ENCODE results near the gene MXD3. TPM values are rescaled to one million over a fixed set of nuclear protein-coding genes. Genes with fewer than 3 reads are reported as not detected.

MXD3 gene
- total and polyA plus RNA-seq, 2 donors (not counting 1 experiment from before 2014, with no cell fraction given), result 1.8 to 6.6 TPM

DNA sequence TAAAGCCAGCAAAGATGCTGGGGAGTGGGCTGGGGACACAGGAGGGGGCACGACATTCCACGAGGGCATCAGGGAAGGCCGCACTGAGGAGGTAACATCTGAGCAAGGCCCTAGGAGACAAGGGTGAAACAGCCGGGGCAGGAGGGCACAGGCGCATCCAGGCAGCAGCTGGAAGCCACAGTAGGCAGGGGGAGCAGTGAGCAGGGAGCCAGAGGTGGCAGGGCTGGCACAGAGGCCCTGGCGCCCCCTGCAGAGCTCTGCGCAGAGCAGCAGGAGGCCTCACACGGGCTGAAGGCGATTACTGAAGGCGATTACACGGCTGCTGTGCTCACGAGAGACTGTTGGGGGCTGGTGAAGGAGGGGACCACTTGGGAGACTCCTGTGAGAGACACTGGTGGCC lies 24.4 kb upstream of the MXD3 start:
- H3K4me3 ChIP-seq (replicated peaks in 1 of 4; ENCODE audit: control extremely low read depth in 1 of 4, insufficient read depth in 1 of 4, low read depth in 3 of 4, low read length in 4 of 4), result no peak overlapping the region
- no peaks in the 10 kb centered on the region for H4K20me1 ChIP-seq (ENCODE audit: control insufficient read depth, extremely low read depth, insufficient read depth, low read length)
- H3K27me3 ChIP-seq (ENCODE audit: control insufficient read depth, insufficient read depth, low read length), result no peaks in the 10 kb centered on the region
- no peaks in the 10 kb centered on the region for H3K4me1 ChIP-seq (ENCODE audit: control insufficient read depth, extremely low read depth, insufficient read depth, low read length)
- H3K36me3 ChIP-seq (ENCODE audit: control insufficient read depth, insufficient read depth, low read length), result peaks cover 38% of the 10 kb centered on the region
- H3K27ac ChIP-seq (ENCODE audit: insufficient read depth, low read length), result no peak overlapping the region
- H2AFZ ChIP-seq (ENCODE audit: low read length), result no peak overlapping the region
- no peaks in the 10 kb centered on the region for H3K9me3 ChIP-seq (ENCODE audit: control insufficient read depth, insufficient read depth, low read depth, low read length)
- no peak overlapping the region for H3K4me2 ChIP-seq (ENCODE audit: extremely low read depth, insufficient read depth, low read length)
- peaks cover 5% of the 10 kb centered on the region for H3K79me2 ChIP-seq (ENCODE audit: control insufficient read depth, insufficient read depth, low read length)
- H3K9ac ChIP-seq (ENCODE audit: insufficient read depth, low read length), result no peak overlapping the region
- TF ChIP-seq EZH2 (IDR thresholded peaks at IDR 0.05; ENCODE audit: low read length, missing control alignments) (no peak), CTCF (conservative IDR thresholded peaks at IDR 0.05 in 1 of 2, IDR thresholded peaks at IDR 0.05 in 1 of 2; ENCODE audit: low read depth in 1 of 2, low read length in 2 of 2) (peak; percentile 5 to 29)
- DNase-seq (ENCODE audit: low read depth in 2 of 2), result peak in 1 of 2 donors; percentile 8

DNA sequence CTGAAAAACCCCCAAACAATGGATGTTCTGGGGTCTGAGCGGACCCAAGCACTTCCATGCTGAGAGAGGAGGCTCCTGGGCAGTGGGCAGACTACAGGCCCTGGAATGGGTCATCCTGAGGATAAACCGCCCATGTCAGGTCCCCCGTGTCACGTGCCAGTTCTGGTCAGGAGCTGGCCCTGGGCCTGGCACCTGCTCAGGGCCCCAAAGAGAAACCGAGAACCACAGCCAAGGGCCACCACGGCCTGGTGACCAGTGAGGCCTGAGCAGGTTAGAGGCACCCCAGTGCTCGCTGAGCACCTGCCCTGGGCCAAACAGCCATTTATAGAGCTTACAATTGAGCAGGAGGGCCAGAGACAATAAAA lies 24.0 kb upstream of the MXD3 start:
- Histone ChIP-seq H3K4me3 (replicated peaks in 1 of 4; ENCODE audit: control extremely low read depth in 1 of 4, insufficient read depth in 1 of 4, low read depth in 3 of 4, low read length in 4 of 4) (no peak overlapping the region), H3K9ac (ENCODE audit: insufficient read depth, low read length) (no peak overlapping the region), H3K27ac (ENCODE audit: insufficient read depth, low read length) (no peak overlapping the region), H3K4me1 (ENCODE audit: control insufficient read depth, extremely low read depth, insufficient read depth, low read length) (no peaks in the 10 kb centered on the region), H3K9me3 (ENCODE audit: control insufficient read depth, insufficient read depth, low read depth, low read length) (no peaks in the 10 kb centered on the region), H3K36me3 (ENCODE audit: control insufficient read depth, insufficient read depth, low read length) (peaks cover 39% of the 10 kb centered on the region), H3K4me2 (ENCODE audit: extremely low read depth, insufficient read depth, low read length) (no peak overlapping the region), H3K27me3 (ENCODE audit: control insufficient read depth, insufficient read depth, low read length) (no peaks in the 10 kb centered on the region), H2AFZ (ENCODE audit: low read length) (no peak overlapping the region), H3K79me2 (ENCODE audit: control insufficient read depth, insufficient read depth, low read length) (peaks cover 5% of the 10 kb centered on the region), H4K20me1 (ENCODE audit: control insufficient read depth, extremely low read depth, insufficient read depth, low read length) (no peaks in the 10 kb centered on the region)
- TF ChIP-seq EZH2 (IDR thresholded peaks at IDR 0.05; ENCODE audit: low read length, missing control alignments) (no peak), CTCF (conservative IDR thresholded peaks at IDR 0.05 in 1 of 2, IDR thresholded peaks at IDR 0.05 in 1 of 2; ENCODE audit: low read depth in 1 of 2, low read length in 2 of 2) (no peak)
- no peak for DNase-seq (ENCODE audit: low read depth in 2 of 2)

- H3K27ac ChIP-seq (ENCODE audit: insufficient read depth, low read length), result no peak overlapping the region
- H3K79me2 ChIP-seq (ENCODE audit: control insufficient read depth, insufficient read depth, low read length), result peaks cover 5% of the 10 kb centered on the region
- no peaks in the 10 kb centered on the region for H3K9me3 ChIP-seq (ENCODE audit: control insufficient read depth, insufficient read depth, low read depth, low read length)
- H4K20me1 ChIP-seq (ENCODE audit: control insufficient read depth, extremely low read depth, insufficient read depth, low read length), result no peaks in the 10 kb centered on the region
- H3K27me3 ChIP-seq (ENCODE audit: control insufficient read depth, insufficient read depth, low read length), result no peaks in the 10 kb centered on the region
- no peak overlapping the region for H2AFZ ChIP-seq (ENCODE audit: low read length)
- no peaks in the 10 kb centered on the region for H3K4me1 ChIP-seq (ENCODE audit: control insufficient read depth, extremely low read depth, insufficient read depth, low read length)
- H3K36me3 ChIP-seq (ENCODE audit: control insufficient read depth, insufficient read depth, low read length), result peaks cover 42% of the 10 kb centered on the region
- TF ChIP-seq CTCF (conservative IDR thresholded peaks at IDR 0.05 in 1 of 2, IDR thresholded peaks at IDR 0.05 in 1 of 2; ENCODE audit: low read depth in 1 of 2, low read length in 2 of 2) (no peak), EZH2 (IDR thresholded peaks at IDR 0.05; ENCODE audit: low read length, missing control alignments) (no peak)
- no peak overlapping the region for H3K4me3 ChIP-seq (replicated peaks in 1 of 4; ENCODE audit: control extremely low read depth in 1 of 4, insufficient read depth in 1 of 4, low read depth in 3 of 4, low read length in 4 of 4)
- DNase-seq (ENCODE audit: low read depth in 2 of 2), result no peak
- H3K4me2 ChIP-seq (ENCODE audit: extremely low read depth, insufficient read depth, low read length), result no peak overlapping the region
- no peak overlapping the region for H3K9ac ChIP-seq (ENCODE audit: insufficient read depth, low read length)
Measured at GRCh38 chr5:177334781-177335700, 23.3 kb upstream of the MXD3 start.
